IgD-negative memory B cell (primary cell): Measurements from ENCODE around the gene CLSTN1. TPM values are rescaled to one million over a fixed set of nuclear protein-coding genes. Genes with fewer than 3 reads are reported as not detected.

ENCODE experiments used
- H3K27ac Mint-ChIP-seq, 3 donors: one replicate each; pipeline ENCODE4 v1.8.0; 2020 to 2022; ENCODE audit warnings: mild to moderate bottlenecking in 3 of 3, mixed read lengths in 3 of 3, moderate library complexity in 1 of 3
- H3K27me3 Mint-ChIP-seq: one replicate; pipeline ENCODE4 v1.8.0; 2021; ENCODE audit warnings: mixed read lengths
- H3K36me3 Mint-ChIP-seq: one replicate; pipeline ENCODE4 v1.8.0; 2020; ENCODE audit warnings: mild to moderate bottlenecking, mixed read lengths
- H3K4me1 Mint-ChIP-seq, 3 donors: one replicate each; pipeline ENCODE4 v1.8.0; 2020 to 2022; ENCODE audit warnings: mixed read lengths in 3 of 3, mild to moderate bottlenecking in 1 of 3
- H3K4me3 Mint-ChIP-seq, 4 donors: one replicate each; pipeline ENCODE4 v1.8.0; 2020 to 2022; ENCODE audit warnings: mild to moderate bottlenecking in 4 of 4, mixed read lengths in 4 of 4, moderate library complexity in 3 of 4
- H3K9me3 Mint-ChIP-seq, 3 donors: one replicate each; pipeline ENCODE4 v1.8.0; 2020 to 2021; ENCODE audit warnings: mixed read lengths in 3 of 3, mild to moderate bottlenecking in 1 of 3
- polyA plus RNA-seq: library from polyadenylated mRNA; unstranded; fragments of 300-500 nt; fragmentation: Illumina TruSeq; gene quantifications from one replicate; pipeline ENCODE4 v1.2.3, GENCODE V29; 2021

CLSTN1 gene
- polyA plus RNA-seq, 1 donor from 2014 or later = 24.7 TPM

- no peaks in the 10 kb centered on the region for H3K9me3 Mint-ChIP-seq
- peak overlapping the region in 1 of 3 donors; percentile 88 for H3K27ac Mint-ChIP-seq
- H3K27me3 Mint-ChIP-seq = no peaks in the 10 kb centered on the region
- H3K36me3 Mint-ChIP-seq = peaks cover 9% of the 10 kb centered on the region
- H3K4me1 Mint-ChIP-seq = peaks cover 11 to 18% (median 17%) of the 10 kb centered on the region in 3 donors
- peak overlapping the region in 1 of 4 donors; percentile 49 for H3K4me3 Mint-ChIP-seq
These were observed 112.2 kb downstream of the CLSTN1 start for GRCh38 chr1:9711466-9712020.

DNA sequence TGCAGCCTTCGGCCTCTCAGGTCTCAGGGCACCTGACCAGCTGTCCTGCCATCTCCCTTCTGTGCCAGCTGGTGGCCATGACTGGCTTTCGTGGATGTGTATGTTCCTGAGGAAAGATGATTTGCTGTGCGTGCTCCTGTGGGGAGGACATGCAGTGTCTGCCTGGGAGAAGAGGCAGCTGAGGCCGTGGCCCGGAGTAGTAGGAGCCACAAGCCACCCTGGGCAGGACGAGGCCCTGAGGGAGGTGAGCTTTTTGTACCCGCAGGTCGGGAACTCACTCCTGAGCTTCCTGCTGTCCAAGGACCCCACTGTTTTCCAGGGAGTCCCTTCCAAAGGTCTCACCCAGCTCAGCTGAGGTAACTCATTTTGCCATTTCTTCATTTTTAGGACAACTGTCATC lies 113.7 kb downstream of the CLSTN1 start:
- H3K9me3 Mint-ChIP-seq = no peaks in the 10 kb centered on the region
- peak overlapping the region in 2 of 3 donors; percentile 68 to 75 for H3K27ac Mint-ChIP-seq
- peaks cover 18 to 23% (median 23%) of the 10 kb centered on the region in 3 donors for H3K4me1 Mint-ChIP-seq
- peaks cover 9% of the 10 kb centered on the region for H3K36me3 Mint-ChIP-seq
- H3K27me3 Mint-ChIP-seq = no peaks in the 10 kb centered on the region
- no peak overlapping the region for H3K4me3 Mint-ChIP-seq

DNA sequence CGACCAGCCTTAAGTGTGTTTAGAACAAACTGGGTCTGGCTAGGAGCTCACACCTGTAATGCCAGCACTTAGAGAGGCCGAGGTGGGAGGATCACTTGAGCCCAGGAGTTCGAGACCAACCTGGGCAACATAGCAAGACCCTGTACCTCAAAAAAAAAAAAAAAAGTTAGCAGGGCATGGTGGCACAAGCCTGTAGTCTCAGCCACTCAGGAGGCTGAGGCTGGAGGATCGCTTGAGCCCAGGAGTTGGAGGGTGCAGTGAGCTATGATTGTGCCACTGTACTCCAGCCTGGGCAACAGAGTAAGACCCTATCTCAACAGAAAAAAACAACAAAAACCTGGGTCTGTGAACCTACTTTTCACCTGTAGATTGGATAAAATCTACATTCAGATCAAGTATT lies 117.6 kb downstream of the CLSTN1 start:
- no peaks in the 10 kb centered on the region for H3K27me3 Mint-ChIP-seq
- H3K4me3 Mint-ChIP-seq = no peak overlapping the region
- H3K9me3 Mint-ChIP-seq = peaks cover 0 to 7% (median 0%) of the 10 kb centered on the region in 3 donors
- H3K4me1 Mint-ChIP-seq = peaks cover 30 to 35% (median 31%) of the 10 kb centered on the region in 3 donors
- H3K27ac Mint-ChIP-seq = peak overlapping the region in 1 of 3 donors; percentile 59
- H3K36me3 Mint-ChIP-seq = peaks cover 8% of the 10 kb centered on the region

DNA sequence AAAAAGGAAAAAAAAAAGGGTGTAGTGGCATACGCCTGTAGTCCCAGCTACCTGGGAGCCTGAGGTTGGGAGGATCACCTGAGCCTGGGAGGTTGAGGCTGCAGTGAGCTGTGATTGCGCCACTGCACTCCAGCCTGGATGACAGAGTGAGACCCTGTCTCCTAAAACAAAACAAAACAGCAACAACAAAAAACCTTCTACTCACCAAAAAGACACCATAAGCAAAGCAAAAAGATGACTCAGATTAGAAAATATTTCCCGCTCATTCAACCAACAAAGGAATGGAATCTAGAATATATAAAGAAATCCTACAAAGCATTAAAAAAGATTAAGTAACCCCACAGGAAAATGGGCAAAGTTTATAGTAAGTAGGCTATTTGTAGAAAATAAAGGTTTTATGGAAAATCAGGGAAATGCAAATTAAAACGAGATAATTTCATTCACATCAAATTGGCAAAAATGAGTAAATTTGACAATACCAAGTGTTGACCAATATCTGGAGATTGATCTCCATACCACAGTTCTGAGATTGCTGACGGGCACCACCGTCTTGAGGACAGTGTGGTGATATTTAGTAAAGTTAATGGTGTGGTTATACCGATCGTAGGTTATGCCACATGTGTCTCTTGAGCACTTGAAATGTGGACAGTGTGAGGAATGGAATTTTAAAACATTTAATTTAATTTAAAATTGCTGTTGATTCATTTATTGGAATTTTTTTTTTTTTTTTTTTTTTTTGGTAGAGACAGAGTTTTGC lies 118.2 kb downstream of the CLSTN1 start:
- H3K27ac Mint-ChIP-seq = peak overlapping the region; percentile 34 to 90 (median 59)
- no peaks in the 10 kb centered on the region for H3K27me3 Mint-ChIP-seq
- peaks cover 35 to 38% (median 37%) of the 10 kb centered on the region in 3 donors for H3K4me1 Mint-ChIP-seq
- peaks cover 0 to 7% (median 0%) of the 10 kb centered on the region in 3 donors for H3K9me3 Mint-ChIP-seq
- peaks cover 10% of the 10 kb centered on the region for H3K36me3 Mint-ChIP-seq
- H3K4me3 Mint-ChIP-seq = peak overlapping the region in 1 of 4 donors; percentile 23

GRCh38 chr1:9703681-9704080 lies 120.1 kb downstream of the CLSTN1 start:
- Mint-ChIP-seq H3K27me3 (no peaks in the 10 kb centered on the region), H3K27ac (peak overlapping the region; percentile 59 to 88 (median 70)), H3K36me3 (peaks cover 11% of the 10 kb centered on the region), H3K4me3 (peak overlapping the region in 2 of 4 donors; percentile 1 to 46), H3K9me3 (peaks cover 0 to 7% (median 0%) of the 10 kb centered on the region in 3 donors), H3K4me1 (peaks cover 35 to 43% (median 39%) of the 10 kb centered on the region in 3 donors)

GRCh38 chr1:9703165-9703509 lies 120.6 kb downstream of the CLSTN1 start:
- Mint-ChIP-seq H3K4me1 (peaks cover 35 to 47% (median 44%) of the 10 kb centered on the region in 3 donors), H3K9me3 (peaks cover 0 to 7% (median 0%) of the 10 kb centered on the region in 3 donors), H3K36me3 (peaks cover 16% of the 10 kb centered on the region), H3K27ac (peak overlapping the region in 2 of 3 donors; percentile 59 to 70), H3K27me3 (no peaks in the 10 kb centered on the region), H3K4me3 (peak overlapping the region in 2 of 4 donors; percentile 46 to 65)

DNA sequence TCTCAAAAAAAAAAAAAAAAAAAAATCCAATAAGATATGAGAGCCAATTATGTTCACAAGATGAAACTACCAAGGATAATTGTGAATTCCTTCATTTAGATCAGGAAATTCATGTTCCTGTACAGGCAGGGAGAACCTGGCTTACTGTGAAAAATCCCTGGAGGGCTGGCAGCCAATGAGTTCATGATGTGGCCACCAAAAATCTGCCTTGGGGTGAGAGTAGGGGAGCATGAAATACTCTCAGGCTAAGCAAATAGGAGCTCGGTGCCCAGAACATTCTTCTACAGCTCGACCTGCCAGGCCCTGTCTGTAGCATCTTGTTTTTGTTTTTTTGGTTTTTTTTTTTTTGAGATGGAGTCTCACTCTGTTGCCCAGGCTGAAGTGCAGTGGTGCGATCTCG lies 122.1 kb downstream of the CLSTN1 start:
- H3K9me3 Mint-ChIP-seq = peaks cover 0 to 7% (median 0%) of the 10 kb centered on the region in 3 donors
- no peaks in the 10 kb centered on the region for H3K27me3 Mint-ChIP-seq
- peak overlapping the region in 1 of 3 donors; percentile 70 for H3K27ac Mint-ChIP-seq
- H3K4me1 Mint-ChIP-seq = peaks cover 32 to 46% (median 42%) of the 10 kb centered on the region in 3 donors
- H3K36me3 Mint-ChIP-seq = peaks cover 16% of the 10 kb centered on the region
- peak overlapping the region in 2 of 4 donors; percentile 26 to 86 for H3K4me3 Mint-ChIP-seq

DNA sequence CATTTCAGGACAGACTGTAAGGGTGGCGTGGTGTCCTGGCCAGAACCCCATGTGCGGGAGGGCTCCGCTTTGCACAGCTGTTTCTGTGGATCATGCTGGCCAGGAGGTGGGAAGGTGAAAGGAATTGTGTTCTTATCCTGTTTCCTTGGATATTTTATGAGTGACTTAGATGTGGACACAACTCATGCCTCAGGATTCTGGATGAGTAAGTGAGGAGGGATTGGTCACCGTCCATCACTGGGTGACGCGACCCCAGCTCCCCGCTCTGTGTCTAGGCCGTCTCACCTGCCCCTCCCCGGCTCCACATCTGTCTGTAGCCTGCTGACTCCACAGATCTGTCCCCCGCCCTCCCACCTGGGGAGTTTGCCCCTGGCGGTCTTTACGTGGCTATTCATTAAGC lies 123.4 kb downstream of the CLSTN1 start:
- H3K4me3 Mint-ChIP-seq = no peak overlapping the region
- peaks cover 0 to 7% (median 0%) of the 10 kb centered on the region in 3 donors for H3K9me3 Mint-ChIP-seq
- no peaks in the 10 kb centered on the region for H3K27me3 Mint-ChIP-seq
- H3K27ac Mint-ChIP-seq = peak overlapping the region in 1 of 3 donors; percentile 84
- H3K36me3 Mint-ChIP-seq = peaks cover 16% of the 10 kb centered on the region
- H3K4me1 Mint-ChIP-seq = peaks cover 27 to 40% (median 39%) of the 10 kb centered on the region in 3 donors

GRCh38 chr1:9699361-9699760 lies 124.4 kb downstream of the CLSTN1 start:
- peaks cover 16% of the 10 kb centered on the region for H3K36me3 Mint-ChIP-seq
- peaks cover 21 to 40% (median 35%) of the 10 kb centered on the region in 3 donors for H3K4me1 Mint-ChIP-seq
- peak overlapping the region in 2 of 3 donors; percentile 14 to 84 for H3K27ac Mint-ChIP-seq
- peaks cover 0 to 7% (median 0%) of the 10 kb centered on the region in 3 donors for H3K9me3 Mint-ChIP-seq
- no peaks in the 10 kb centered on the region for H3K27me3 Mint-ChIP-seq
- peak overlapping the region in 2 of 4 donors; percentile 5 to 55 for H3K4me3 Mint-ChIP-seq

GRCh38 chr1:9696793-9697192 lies 127.0 kb downstream of the CLSTN1 start:
- peaks cover 10 to 31% (median 23%) of the 10 kb centered on the region in 3 donors for H3K4me1 Mint-ChIP-seq
- no peaks in the 10 kb centered on the region for H3K9me3 Mint-ChIP-seq
- no peaks in the 10 kb centered on the region for H3K27me3 Mint-ChIP-seq
- peaks cover 11% of the 10 kb centered on the region for H3K36me3 Mint-ChIP-seq
- H3K4me3 Mint-ChIP-seq = peak overlapping the region in 1 of 4 donors; percentile 52
- peak overlapping the region in 1 of 3 donors; percentile 53 for H3K27ac Mint-ChIP-seq

DNA sequence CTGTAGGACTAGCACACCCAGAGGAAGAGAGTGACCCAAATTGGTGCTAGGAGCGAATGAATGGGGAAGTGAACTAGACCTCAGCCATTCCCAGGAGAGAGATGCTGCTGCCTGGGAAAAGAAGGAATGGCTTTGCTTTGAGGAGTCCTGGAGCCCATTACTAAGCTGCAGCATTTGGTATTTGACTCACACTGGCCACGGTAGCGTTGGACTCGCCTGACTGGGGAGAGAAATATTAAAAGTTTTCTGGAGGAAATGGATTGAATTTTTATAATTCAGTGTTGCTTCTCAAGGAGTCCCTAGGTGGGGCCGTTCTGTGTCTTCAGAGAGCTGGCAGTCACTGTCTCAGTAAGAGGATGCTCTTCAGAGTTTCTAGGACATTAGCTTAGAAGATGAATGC lies 132.1 kb downstream of the CLSTN1 start:
- Mint-ChIP-seq H3K4me3 (peak overlapping the region in 1 of 4 donors; percentile 92), H3K4me1 (peaks cover 26 to 41% (median 38%) of the 10 kb centered on the region in 3 donors)

DNA sequence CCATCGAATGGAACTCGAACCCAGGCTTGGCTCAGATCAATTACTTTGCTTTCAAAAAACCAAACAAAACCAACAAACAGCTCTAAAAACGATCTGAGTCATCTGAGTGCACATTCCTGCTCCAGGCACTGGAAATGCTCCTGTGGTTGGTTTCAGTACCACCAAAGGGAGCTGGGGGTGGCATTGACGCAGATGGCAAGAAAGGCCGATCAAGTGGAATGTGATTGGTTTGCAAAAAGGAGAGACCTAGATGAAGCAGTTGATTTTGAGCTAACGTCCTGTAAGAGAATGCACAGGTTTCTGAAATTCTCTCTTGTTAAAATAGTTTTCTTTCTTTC lies 132.7 kb downstream of the CLSTN1 start:
- no peaks in the 10 kb centered on the region for H3K9me3 Mint-ChIP-seq
- peaks cover 5% of the 10 kb centered on the region for H3K36me3 Mint-ChIP-seq
- peak overlapping the region; percentile 13 to 92 (median 28) for H3K4me3 Mint-ChIP-seq
- H3K27ac Mint-ChIP-seq = peak overlapping the region in 1 of 3 donors; percentile 14
- peaks cover 32 to 45% (median 44%) of the 10 kb centered on the region in 3 donors for H3K4me1 Mint-ChIP-seq
- no peaks in the 10 kb centered on the region for H3K27me3 Mint-ChIP-seq

More for the DNA sequence above, 132.1 kb downstream of the CLSTN1 start:
- peak overlapping the region in 1 of 3 donors; percentile 14 for H3K27ac Mint-ChIP-seq
- H3K36me3 Mint-ChIP-seq = peaks cover 5% of the 10 kb centered on the region
- no peaks in the 10 kb centered on the region for H3K9me3 Mint-ChIP-seq
- H3K27me3 Mint-ChIP-seq = no peaks in the 10 kb centered on the region

DNA sequence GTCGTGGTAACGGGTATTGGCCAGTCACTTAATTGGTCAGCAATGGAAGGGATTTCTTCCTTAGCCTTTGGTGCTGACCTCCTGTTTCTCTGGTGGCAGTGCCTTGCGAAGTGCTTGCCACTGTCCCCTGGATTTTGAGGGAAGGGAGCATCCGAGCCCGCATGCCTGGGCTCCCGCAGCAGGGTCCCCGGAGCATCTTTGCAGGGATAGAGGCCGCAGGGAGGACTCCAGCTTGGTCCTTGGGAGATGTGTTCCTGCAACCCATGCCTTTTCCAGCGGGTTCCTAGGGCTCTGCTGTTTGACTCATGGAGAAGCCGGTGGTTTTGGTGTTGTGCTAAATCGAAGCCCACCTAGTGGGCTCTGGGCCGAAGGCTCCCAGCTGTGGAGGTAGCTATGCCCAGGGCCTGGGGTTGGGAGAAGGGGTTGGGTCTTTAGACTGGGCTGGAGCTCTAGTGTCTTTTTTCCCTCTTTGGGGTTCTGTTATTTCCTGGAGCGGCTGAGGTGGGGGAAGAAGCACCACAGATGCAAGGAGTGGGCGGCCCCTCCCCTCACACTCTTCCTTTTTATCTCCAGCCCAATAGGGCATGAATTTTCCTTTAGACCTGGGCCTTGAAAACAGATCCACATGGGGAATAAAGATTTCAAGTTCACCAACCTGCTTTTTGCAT lies 133.2 kb downstream of the CLSTN1 start:
- H3K4me1 Mint-ChIP-seq = peaks cover 37 to 50% (median 49%) of the 10 kb centered on the region in 3 donors
- H3K27me3 Mint-ChIP-seq = no peaks in the 10 kb centered on the region
- peak overlapping the region; percentile 35 to 97 (median 96) for H3K27ac Mint-ChIP-seq
- no peaks in the 10 kb centered on the region for H3K9me3 Mint-ChIP-seq
- H3K36me3 Mint-ChIP-seq = peaks cover 5% of the 10 kb centered on the region
- peak overlapping the region; percentile 73 to 98 (median 93) for H3K4me3 Mint-ChIP-seq

- Mint-ChIP-seq H3K9me3 (no peaks in the 10 kb centered on the region), H3K4me3 (peak overlapping the region; percentile 73 to 98 (median 93)), H3K4me1 (peaks cover 37 to 48% (median 47%) of the 10 kb centered on the region in 3 donors), H3K36me3 (peaks cover 2% of the 10 kb centered on the region), H3K27ac (peak overlapping the region; percentile 35 to 97 (median 96)), H3K27me3 (no peaks in the 10 kb centered on the region)
These were observed 133.8 kb downstream of the CLSTN1 start for GRCh38 chr1:9689971-9690381.
